WTC11 (cell line): Measurements from ENCODE around the gene U2AF2. TPM values are rescaled to one million over a fixed set of nuclear protein-coding genes. Genes with fewer than 3 reads are reported as not detected.

Experiments used
- ATAC-seq: fragments of 200-7000 bp; cut with Tn5 transposase; 2 replicates; pipeline ENCODE4 v1.10.0; 2021; ENCODE audit warnings: mild to moderate bottlenecking, moderate library complexity
- CTCF ChIA-PET: fragments of 300-600 bp; sonication (Branson Sonifier 250); formaldehyde crosslinking; loops from one replicate; lab custom pipeline; 2021; ENCODE audit warnings: antibody characterized with exemption; lab: Charles Lee
- POLR2A ChIA-PET: fragments of 350-600 bp; sonication (Branson Sonifier 250); formaldehyde crosslinking; loops from one replicate; lab custom pipeline; 2021; ENCODE audit warnings: antibody characterized with exemption; lab: Charles Lee
- DNase-seq: peaks from one replicate; pipeline ENCODE4 v3.0.0; 2021; ENCODE audit warnings: low spot score
- H3K27ac Mint-ChIP-seq: 2 replicates; pipeline ENCODE4 v1.8.0; 2021; ENCODE audit warnings: mixed read lengths
- H3K27me3 Mint-ChIP-seq: 2 replicates; pipeline ENCODE4 v1.8.0; 2021; ENCODE audit warnings: low read depth, mild to moderate bottlenecking, moderate library complexity, mixed read lengths
- H3K36me3 Mint-ChIP-seq: 2 replicates; pipeline ENCODE4 v1.8.0; 2021; ENCODE audit warnings: mixed read lengths
- H3K4me1 Mint-ChIP-seq: 2 replicates; pipeline ENCODE4 v1.8.0; 2022; ENCODE audit warnings: mixed read lengths
- H3K4me3 Mint-ChIP-seq: 2 replicates; pipeline ENCODE4 v1.8.0; 2021; ENCODE audit warnings: mild to moderate bottlenecking, moderate library complexity, mixed read lengths
- H3K9me3 Mint-ChIP-seq: 2 replicates; pipeline ENCODE4 v1.8.0; 2021; ENCODE audit warnings: mixed read lengths
- ELF4 ChIP-seq: sonication (generic); formaldehyde crosslinking; IDR thresholded peaks from 2 replicates; pipeline ENCODE4 v1.8.1; 2022; ENCODE audit warnings: low read depth, mild to moderate bottlenecking, moderate library complexity, missing genetic modification reagents
- MXD4 ChIP-seq: fragments of 250-450 bp; sonication (Bioruptor Pico); IDR thresholded peaks from 2 replicates; pipeline ENCODE4 v1.8.0; 2021; ENCODE audit warnings: mild to moderate bottlenecking, moderate library complexity, borderline replicate concordance
- MYBL2 ChIP-seq: sonication (generic); formaldehyde crosslinking; IDR thresholded peaks from 2 replicates; pipeline ENCODE4 v1.8.1; 2023; ENCODE audit warnings: mild to moderate bottlenecking, moderate library complexity, missing genetic modification reagents
- NR3C1 ChIP-seq: sonication (generic); formaldehyde crosslinking; conservative IDR thresholded peaks from 2 replicates; pipeline ENCODE4 v1.8.1; 2023; ENCODE audit warnings: low read depth, mild to moderate bottlenecking, missing genetic modification reagents
- RORB ChIP-seq: fragments of 250-450 bp; sonication (Bioruptor Pico); IDR thresholded peaks from 2 replicates; pipeline ENCODE4 v1.9.0; 2021; ENCODE audit warnings: mild to moderate bottlenecking
- SOX15 ChIP-seq: fragments of 250-450 bp; sonication (Bioruptor Pico); IDR thresholded peaks from 2 replicates; pipeline ENCODE4 v1.9.0; 2021; ENCODE audit warnings: mild to moderate bottlenecking
- TCF7 ChIP-seq: sonication (generic); formaldehyde crosslinking; IDR thresholded peaks from 2 replicates; pipeline ENCODE4 v1.8.0; 2022; ENCODE audit warnings: mild to moderate bottlenecking, low read depth, missing genetic modification reagents, moderate library complexity
- TEAD1 ChIP-seq: sonication (generic); formaldehyde crosslinking; IDR thresholded peaks from 2 replicates; pipeline ENCODE4 v1.8.0; 2022; ENCODE audit warnings: mild to moderate bottlenecking, missing genetic modification reagents
- ZNF317 ChIP-seq: sonication (generic); formaldehyde crosslinking; IDR thresholded peaks from 2 replicates; pipeline ENCODE4 v1.8.1; 2023; ENCODE audit warnings: low read depth, mild to moderate bottlenecking, moderate library complexity, missing genetic modification reagents, borderline replicate concordance
- total RNA-seq: library from RNA; stranded (reverse); gene quantifications from 3 replicates; pipeline ENCODE4 v1.2.3, GENCODE V29; 2021
- TF ChIP-seq, protein P1 (sequence below): sonication (generic); formaldehyde crosslinking; conservative IDR thresholded peaks from 2 replicates; pipeline ENCODE4 v1.8.1; 2022; ENCODE audit warnings: mild to moderate bottlenecking, missing genetic modification reagents
- TF ChIP-seq, protein P2 (sequence below): fragments of 250-450 bp; sonication (Bioruptor Pico); IDR thresholded peaks from 2 replicates; pipeline ENCODE4 v1.9.0; 2021; ENCODE audit warnings: mild to moderate bottlenecking, borderline replicate concordance
- TF ChIP-seq, protein P3 (sequence below): sonication (generic); formaldehyde crosslinking; IDR thresholded peaks from 2 replicates; pipeline ENCODE4 v1.8.1; 2023; ENCODE audit warnings: mild to moderate bottlenecking, missing genetic modification reagents
- TF ChIP-seq, protein P4 (sequence below): sonication (generic); formaldehyde crosslinking; IDR thresholded peaks from 2 replicates; pipeline ENCODE4 v1.8.1; 2022; ENCODE audit warnings: low read depth, mild to moderate bottlenecking, moderate library complexity, missing genetic modification reagents, borderline replicate concordance
- TF ChIP-seq, protein P5 (sequence below): sonication (generic); formaldehyde crosslinking; IDR thresholded peaks from 2 replicates; pipeline ENCODE4 v1.8.1; 2023; ENCODE audit warnings: mild to moderate bottlenecking, missing genetic modification reagents
- TF ChIP-seq, protein P6 (sequence below): fragments of 250-450 bp; sonication (Bioruptor Pico); IDR thresholded peaks from 2 replicates; pipeline ENCODE4 v1.9.0; 2021; ENCODE audit warnings: moderate library complexity, mild to moderate bottlenecking, inconsistent platforms, borderline replicate concordance

Gene U2AF2
- total RNA-seq, 1 experiment from 2014 or later = 302 TPM

DNA sequence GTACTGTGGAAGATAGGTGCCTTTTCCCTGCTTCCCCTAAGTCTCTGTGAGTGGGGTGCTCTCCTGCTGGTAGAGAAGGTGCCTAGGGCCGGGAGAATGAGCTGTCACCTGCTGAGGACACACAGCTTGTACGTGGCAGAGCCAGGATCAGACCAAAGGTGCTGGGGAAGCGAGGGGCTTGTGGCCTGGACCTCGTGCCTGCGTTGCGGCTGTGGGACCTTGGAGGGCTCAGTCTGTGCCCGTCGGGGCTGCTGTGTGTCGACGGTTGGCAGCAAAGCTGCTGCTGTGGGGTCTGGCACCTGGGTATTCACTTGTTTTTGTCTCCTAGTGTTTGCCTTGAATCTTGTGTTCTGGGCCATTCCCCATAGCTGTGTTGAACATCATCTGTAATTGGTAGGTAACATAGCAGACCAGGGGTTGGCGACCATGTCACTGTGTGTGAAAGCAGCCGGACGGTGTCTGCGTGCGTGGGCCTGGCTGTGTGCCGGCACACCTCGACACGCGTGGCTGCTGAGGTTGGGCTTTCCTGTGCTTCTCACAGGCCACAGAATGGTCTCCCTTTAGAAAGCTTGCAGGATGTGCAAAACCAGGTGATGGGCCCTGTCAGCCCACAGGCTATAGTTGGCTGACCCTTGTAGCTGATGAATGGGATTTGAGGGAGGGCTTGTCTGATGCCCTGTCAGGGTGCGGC is 9.2 kb downstream of the U2AF2 start:
- ATAC-seq = no peak
- Mint-ChIP-seq H3K27me3 (no peaks in the 10 kb centered on the region; the same call in 1 of the 2 replicates), H3K4me1 (peaks cover 3% of the 10 kb centered on the region)

DNA sequence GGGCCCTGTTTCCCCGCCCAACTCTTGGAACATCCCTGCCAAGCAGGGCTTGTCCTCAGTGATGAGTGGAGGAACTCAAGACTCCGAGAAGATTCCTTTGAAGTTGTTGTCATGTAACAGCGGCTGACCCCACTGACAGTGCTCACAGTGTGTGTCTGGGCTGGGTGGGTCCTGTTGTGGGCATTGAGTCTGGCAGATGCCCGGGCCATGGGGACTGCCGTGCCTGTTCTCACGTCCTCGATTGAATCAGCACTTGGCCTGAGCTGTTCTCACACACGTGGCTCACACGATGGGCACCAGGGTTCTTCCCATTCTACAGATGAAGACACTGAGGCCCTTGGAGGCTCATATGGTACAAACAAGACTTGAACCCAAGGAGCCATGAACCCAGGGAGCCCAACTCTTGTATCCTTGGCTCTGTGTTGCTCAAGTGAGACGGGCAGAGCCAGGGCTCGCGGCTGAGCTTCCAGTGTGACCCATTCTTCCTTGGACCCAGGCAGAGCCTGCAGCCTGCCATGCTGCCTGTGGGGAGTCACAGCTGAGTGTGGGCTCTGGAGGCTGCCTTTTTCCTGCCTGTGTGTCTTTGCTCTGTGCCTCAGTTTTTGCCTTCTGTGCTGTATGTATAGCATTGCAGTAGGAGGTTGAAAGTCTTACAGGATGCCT is 11.6 kb downstream of the U2AF2 start:
- Mint-ChIP-seq H3K27me3 (no peaks in the 10 kb centered on the region; the same call in 1 of the 2 replicates), H3K4me1 (peaks cover 11% of the 10 kb centered on the region), H3K36me3 (peaks cover 64% of the 10 kb centered on the region), H3K9me3 (no peaks in the 10 kb centered on the region), H3K4me3 (no peak overlapping the region), H3K27ac (no peak overlapping the region)
- ATAC-seq (no peak), DNase-seq (no peak)
- POLR2A ChIA-PET = no interaction called here
- CTCF ChIA-PET = interaction anchor here (0.6 to 1.0 kb wide), 2 partner anchors 12 kb away, joined by 3 to 4 read pairs; partner anchors contain the start of gene U2AF2
- TF ChIP-seq, protein P1, sequence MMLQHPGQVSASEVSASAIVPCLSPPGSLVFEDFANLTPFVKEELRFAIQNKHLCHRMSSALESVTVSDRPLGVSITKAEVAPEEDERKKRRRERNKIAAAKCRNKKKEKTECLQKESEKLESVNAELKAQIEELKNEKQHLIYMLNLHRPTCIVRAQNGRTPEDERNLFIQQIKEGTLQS = no peak
- TF ChIP-seq, protein P2, sequence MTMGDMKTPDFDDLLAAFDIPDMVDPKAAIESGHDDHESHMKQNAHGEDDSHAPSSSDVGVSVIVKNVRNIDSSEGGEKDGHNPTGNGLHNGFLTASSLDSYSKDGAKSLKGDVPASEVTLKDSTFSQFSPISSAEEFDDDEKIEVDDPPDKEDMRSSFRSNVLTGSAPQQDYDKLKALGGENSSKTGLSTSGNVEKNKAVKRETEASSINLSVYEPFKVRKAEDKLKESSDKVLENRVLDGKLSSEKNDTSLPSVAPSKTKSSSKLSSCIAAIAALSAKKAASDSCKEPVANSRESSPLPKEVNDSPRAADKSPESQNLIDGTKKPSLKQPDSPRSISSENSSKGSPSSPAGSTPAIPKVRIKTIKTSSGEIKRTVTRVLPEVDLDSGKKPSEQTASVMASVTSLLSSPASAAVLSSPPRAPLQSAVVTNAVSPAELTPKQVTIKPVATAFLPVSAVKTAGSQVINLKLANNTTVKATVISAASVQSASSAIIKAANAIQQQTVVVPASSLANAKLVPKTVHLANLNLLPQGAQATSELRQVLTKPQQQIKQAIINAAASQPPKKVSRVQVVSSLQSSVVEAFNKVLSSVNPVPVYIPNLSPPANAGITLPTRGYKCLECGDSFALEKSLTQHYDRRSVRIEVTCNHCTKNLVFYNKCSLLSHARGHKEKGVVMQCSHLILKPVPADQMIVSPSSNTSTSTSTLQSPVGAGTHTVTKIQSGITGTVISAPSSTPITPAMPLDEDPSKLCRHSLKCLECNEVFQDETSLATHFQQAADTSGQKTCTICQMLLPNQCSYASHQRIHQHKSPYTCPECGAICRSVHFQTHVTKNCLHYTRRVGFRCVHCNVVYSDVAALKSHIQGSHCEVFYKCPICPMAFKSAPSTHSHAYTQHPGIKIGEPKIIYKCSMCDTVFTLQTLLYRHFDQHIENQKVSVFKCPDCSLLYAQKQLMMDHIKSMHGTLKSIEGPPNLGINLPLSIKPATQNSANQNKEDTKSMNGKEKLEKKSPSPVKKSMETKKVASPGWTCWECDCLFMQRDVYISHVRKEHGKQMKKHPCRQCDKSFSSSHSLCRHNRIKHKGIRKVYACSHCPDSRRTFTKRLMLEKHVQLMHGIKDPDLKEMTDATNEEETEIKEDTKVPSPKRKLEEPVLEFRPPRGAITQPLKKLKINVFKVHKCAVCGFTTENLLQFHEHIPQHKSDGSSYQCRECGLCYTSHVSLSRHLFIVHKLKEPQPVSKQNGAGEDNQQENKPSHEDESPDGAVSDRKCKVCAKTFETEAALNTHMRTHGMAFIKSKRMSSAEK (CRISPR knock-in tag) = no peak
- TF ChIP-seq MYBL2 (CRISPR knock-in tag) (no peak), TEAD1 (CRISPR knock-in tag) (no peak), MXD4 (no peak), NR3C1 (CRISPR knock-in tag) (no peak), RORB (CRISPR knock-in tag) (no peak)
- TF ChIP-seq, protein P3, sequence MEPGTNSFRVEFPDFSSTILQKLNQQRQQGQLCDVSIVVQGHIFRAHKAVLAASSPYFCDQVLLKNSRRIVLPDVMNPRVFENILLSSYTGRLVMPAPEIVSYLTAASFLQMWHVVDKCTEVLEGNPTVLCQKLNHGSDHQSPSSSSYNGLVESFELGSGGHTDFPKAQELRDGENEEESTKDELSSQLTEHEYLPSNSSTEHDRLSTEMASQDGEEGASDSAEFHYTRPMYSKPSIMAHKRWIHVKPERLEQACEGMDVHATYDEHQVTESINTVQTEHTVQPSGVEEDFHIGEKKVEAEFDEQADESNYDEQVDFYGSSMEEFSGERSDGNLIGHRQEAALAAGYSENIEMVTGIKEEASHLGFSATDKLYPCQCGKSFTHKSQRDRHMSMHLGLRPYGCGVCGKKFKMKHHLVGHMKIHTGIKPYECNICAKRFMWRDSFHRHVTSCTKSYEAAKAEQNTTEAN (CRISPR knock-in tag) = no peak

More for the DNA sequence above, 9.2 kb downstream of the U2AF2 start:
- TF ChIP-seq ZNF317 (CRISPR knock-in tag) = no peak
- no peak for TF ChIP-seq SOX15 (CRISPR knock-in tag)
- TF ChIP-seq, protein P4, sequence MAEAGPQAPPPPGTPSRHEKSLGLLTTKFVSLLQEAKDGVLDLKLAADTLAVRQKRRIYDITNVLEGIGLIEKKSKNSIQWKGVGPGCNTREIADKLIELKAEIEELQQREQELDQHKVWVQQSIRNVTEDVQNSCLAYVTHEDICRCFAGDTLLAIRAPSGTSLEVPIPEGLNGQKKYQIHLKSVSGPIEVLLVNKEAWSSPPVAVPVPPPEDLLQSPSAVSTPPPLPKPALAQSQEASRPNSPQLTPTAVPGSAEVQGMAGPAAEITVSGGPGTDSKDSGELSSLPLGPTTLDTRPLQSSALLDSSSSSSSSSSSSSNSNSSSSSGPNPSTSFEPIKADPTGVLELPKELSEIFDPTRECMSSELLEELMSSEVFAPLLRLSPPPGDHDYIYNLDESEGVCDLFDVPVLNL (CRISPR knock-in tag) = no peak
- no peak for TF ChIP-seq TEAD1 (CRISPR knock-in tag)
- TF ChIP-seq, protein P2 (CRISPR knock-in tag) = no peak
- no peak for TF ChIP-seq TCF7 (CRISPR knock-in tag)
- no peak for TF ChIP-seq ELF4
- TF ChIP-seq, protein P5, sequence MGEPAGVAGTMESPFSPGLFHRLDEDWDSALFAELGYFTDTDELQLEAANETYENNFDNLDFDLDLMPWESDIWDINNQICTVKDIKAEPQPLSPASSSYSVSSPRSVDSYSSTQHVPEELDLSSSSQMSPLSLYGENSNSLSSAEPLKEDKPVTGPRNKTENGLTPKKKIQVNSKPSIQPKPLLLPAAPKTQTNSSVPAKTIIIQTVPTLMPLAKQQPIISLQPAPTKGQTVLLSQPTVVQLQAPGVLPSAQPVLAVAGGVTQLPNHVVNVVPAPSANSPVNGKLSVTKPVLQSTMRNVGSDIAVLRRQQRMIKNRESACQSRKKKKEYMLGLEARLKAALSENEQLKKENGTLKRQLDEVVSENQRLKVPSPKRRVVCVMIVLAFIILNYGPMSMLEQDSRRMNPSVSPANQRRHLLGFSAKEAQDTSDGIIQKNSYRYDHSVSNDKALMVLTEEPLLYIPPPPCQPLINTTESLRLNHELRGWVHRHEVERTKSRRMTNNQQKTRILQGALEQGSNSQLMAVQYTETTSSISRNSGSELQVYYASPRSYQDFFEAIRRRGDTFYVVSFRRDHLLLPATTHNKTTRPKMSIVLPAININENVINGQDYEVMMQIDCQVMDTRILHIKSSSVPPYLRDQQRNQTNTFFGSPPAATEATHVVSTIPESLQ (CRISPR knock-in tag) = no peak
- TF ChIP-seq RORB (CRISPR knock-in tag) = no peak
- TF ChIP-seq, protein P6, sequence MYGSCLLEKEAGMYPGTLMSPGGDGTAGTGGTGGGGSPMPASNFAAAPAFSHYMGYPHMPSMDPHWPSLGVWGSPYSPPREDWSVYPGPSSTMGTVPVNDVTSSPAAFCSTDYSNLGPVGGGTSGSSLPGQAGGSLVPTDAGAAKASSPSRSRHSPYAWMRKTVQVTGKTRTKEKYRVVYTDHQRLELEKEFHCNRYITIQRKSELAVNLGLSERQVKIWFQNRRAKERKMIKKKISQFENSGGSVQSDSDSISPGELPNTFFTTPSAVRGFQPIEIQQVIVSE = no peak
- CTCF ChIA-PET = no interaction called here
- DNase-seq = no peak
- Mint-ChIP-seq H3K27ac (no peak overlapping the region), H3K4me3 (no peak overlapping the region), H3K9me3 (no peaks in the 10 kb centered on the region), H3K36me3 (peaks cover 57% of the 10 kb centered on the region)
- POLR2A ChIA-PET = interaction anchor here (2.1 kb wide), 1 partner anchor 11 kb away, joined by 5 read pairs; no protein-coding TSS in a partner anchor
